Measurements from ENCODE around the gene ATOSA. TPM values are rescaled to one million over a fixed set of nuclear protein-coding genes. Genes with fewer than 3 reads are reported as not detected.

The ATOSA gene
- polyA plus RNA-seq, 3 donors = 37.7 to 53.6 (median 43.6) TPM

DNA sequence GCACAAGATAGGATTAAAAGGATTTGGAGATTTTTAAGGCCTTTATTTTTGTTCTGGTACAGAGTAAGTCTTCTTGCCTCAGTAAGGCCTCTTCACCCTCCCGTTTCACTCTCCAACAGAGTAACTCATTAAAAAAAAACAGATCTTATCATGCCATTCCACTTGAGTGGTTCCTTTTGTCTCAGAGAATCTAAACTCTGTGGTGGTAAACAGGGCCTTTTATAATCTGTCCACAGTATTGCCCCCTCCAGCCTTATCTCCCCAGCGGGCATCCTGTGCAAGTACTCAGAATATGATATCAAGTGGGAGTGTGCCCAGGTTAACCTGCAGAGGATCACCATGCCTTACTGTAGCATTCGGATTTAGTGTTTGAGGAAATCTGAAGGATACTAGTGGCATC, 20.3 kb upstream of the ATOSA start:
- DNase-seq (ENCODE audit: extremely low read depth in 1 of 11, low read depth in 9 of 11, low spot score in 4 of 11) = no peak

DNA sequence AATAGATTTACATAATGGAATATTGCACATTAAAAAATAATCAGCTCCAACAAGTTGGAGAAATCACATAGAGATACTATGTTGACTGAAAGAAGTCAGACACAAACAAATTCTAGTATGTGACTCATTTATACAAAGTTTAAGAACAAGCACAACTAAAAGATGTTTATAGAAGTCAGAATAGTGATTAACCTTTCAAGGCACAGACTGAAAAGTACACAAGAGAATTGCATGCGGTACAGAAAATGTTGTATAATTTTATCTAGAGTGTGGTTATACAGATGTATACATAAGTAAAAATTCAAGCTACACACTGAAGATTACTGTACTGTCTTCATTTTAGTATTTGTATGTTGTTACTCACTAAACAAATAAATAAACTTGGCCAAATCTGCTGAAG, 19.3 kb upstream of the ATOSA start:
- DNase-seq (ENCODE audit: extremely low read depth in 1 of 11, low read depth in 9 of 11, low spot score in 4 of 11) = no peak

DNA sequence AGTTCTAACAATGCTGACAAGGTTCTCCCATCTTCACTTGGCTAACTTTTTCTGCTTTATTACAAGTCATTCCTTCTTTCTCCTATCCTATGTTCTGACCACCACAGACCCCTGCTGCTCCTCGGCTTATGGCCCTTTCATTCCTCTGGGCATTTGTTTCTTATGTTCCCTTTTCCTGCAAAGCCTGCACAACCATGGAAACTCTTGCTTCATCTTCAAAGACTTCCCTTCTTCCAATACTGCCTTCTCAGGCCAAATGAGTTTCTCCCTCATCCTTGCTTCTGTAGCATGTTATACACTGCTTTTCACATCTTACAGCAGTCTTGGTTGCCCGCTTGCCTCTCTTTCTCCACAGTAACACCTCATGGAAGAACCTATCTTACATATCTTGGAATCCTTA, 17.9 kb upstream of the ATOSA start:
- DNase-seq (ENCODE audit: extremely low read depth in 1 of 11, low read depth in 9 of 11, low spot score in 4 of 11) = no peak

DNA sequence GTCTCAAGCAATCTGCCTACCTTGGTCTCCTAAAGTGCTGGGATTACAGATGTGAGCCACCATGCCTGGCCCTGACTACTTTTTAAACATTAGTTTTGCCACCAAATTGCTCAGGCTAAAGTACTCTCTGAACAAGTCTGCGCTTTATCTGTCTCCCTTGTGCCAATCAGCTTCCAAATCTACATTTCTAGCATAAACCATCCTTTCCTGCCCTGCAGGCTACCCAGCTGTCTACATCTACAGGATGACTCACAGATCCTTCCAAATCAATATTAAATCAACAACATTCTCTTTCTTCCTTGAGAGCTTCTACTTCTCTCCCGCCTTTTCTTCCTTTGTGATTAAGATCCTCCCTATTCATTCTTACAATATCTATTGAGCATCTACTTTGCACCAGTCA, 16.0 kb upstream of the ATOSA start:
- no peak for DNase-seq (ENCODE audit: extremely low read depth in 1 of 11, low read depth in 9 of 11, low spot score in 4 of 11)

DNA sequence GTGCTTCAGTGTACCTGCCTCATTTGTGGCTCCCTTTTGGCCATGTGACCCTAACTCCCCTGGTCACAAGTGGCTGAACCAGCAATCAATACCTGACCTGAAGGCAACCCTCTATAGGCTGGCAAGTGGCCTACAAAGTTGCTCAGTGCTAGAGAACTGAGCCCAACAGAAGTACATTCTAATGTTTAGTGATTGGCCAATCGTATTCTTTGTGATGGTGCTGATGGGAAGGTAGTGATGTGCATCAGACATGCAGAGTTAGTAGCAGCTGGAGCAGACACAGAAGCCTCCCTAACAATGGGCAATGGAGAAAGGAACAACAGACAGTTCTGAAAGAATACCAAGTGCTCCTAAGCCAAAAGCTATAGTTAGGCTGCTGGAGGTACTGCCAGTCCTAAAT, 10.4 kb upstream of the ATOSA start:
- DNase-seq (ENCODE audit: extremely low read depth in 1 of 11, low read depth in 9 of 11, low spot score in 4 of 11) = no peak

DNA sequence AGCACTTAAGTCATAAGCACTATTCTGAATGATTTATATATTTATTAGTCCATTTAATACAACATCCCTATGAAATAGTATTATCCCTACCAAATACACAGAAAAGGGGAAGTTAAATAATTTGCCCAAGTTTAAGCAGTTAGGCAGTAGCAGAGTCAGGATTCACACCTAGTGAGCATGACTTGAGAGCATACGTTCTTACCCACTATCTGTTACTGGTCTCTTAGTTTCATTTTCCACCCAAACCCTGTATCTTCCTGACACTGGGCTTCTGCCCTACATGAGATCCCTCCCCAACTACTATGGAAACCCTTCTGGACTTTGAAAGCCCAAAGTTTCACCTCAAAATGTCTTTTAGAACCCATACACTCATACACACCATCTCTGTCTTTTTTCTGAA, 4.4 kb upstream of the ATOSA start:
- no peak for DNase-seq (ENCODE audit: extremely low read depth in 1 of 11, low read depth in 9 of 11, low spot score in 4 of 11)

DNA sequence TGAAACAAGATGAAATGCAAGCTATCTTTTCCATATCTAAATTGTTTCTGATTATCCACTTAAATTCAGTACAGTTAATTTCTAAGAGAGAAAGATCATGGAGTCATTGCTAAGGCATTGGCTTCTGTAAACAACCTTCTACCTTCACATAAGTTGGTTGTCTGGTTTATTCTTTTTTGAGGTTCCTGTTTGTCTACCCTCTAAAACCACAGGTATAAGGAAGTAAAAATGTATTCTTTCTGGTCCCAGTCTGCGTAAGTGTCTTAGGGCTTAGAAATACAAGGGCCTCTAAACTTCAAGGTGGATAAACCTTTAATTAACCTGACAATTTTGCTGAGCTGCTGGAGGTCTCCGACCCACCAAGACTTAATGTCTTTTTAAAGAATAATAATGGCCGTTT, 3.6 kb upstream of the ATOSA start:
- DNase-seq (ENCODE audit: extremely low read depth in 1 of 11, low read depth in 9 of 11, low spot score in 4 of 11) = no peak

DNA sequence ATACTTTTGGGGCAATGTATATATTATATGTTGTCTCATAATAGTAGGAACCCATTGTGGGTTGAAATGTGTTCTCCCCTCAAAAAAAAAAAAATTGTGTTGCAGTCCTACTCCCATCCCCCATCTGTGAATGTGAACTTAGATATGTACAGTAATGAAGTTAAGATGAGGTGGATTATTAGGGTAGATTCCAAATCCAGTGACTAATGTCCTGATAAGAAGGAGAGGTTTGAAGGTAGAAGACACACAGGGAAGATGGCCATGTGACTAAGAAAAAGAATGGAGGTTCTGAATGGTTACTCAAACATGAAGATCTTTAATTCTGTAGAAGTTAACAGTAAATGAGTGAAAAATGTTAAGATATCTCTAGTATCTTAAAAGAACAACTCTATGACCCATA, 3.0 kb upstream of the ATOSA start:
- no peak for DNase-seq (ENCODE audit: extremely low read depth in 1 of 11, low read depth in 9 of 11, low spot score in 4 of 11)

DNA sequence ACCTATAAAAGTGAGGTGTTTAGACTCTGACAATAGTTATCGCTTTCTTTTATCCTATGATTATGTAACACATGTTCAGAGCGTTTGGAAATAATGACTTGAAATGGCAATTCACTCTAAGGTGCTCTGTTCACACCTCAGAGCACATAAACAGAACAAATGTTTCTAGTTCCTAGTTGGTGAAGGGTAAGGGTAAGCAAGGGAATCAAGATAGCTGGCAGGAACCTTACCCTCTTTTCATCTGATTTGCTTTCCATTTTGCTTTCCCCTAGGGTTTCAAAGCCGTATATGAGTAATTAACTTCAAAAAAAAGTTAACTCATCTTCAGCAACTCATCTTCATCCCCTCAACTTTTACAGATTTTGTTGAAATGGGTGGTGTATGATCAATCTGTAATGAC, 2.3 kb upstream of the ATOSA start:
- DNase-seq (ENCODE audit: extremely low read depth in 1 of 11, low read depth in 9 of 11, low spot score in 4 of 11) = no peak

DNA sequence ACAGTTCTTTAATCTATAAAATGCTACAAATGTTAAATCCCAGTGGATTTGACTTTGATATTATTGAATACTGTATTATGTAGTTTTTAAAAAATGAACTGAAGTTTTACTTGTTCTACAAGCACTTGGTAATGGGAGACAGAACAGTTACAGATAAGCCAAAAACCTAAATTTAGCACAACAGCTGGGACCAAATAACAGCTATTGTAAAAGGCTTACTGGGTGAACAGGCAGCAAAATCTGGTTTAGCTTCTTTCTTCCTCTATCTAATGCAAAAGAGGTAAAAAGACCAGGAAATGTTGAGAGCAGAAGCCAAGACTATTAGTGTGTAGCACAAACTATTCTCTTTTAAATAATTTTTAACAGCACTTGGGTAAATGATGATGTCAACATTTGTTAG, 1.6 kb upstream of the ATOSA start:
- DNase-seq (ENCODE audit: extremely low read depth in 1 of 11, low read depth in 9 of 11, low spot score in 4 of 11) = no peak

DNA sequence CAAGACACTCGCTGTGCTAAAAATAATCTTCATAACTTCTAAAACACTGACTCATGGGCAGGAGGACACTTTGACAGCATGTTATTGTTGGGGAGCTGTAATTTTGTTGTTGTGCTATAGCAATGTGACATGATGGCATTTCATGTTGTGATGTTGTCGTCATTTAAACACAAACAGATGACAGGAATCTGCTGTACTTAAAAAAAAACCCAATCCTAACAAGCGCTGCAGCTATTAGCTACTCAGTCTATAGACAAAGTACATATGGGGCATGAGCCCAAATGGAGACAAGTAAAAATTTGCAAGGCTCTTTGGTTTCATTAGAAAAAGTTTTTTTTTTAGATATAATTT, 828 bp upstream of the ATOSA start:
- peak in 5 of 11 donors; percentile 8 to 27 (median 18) for DNase-seq (ENCODE audit: extremely low read depth in 1 of 11, low read depth in 9 of 11, low spot score in 4 of 11)

DNA sequence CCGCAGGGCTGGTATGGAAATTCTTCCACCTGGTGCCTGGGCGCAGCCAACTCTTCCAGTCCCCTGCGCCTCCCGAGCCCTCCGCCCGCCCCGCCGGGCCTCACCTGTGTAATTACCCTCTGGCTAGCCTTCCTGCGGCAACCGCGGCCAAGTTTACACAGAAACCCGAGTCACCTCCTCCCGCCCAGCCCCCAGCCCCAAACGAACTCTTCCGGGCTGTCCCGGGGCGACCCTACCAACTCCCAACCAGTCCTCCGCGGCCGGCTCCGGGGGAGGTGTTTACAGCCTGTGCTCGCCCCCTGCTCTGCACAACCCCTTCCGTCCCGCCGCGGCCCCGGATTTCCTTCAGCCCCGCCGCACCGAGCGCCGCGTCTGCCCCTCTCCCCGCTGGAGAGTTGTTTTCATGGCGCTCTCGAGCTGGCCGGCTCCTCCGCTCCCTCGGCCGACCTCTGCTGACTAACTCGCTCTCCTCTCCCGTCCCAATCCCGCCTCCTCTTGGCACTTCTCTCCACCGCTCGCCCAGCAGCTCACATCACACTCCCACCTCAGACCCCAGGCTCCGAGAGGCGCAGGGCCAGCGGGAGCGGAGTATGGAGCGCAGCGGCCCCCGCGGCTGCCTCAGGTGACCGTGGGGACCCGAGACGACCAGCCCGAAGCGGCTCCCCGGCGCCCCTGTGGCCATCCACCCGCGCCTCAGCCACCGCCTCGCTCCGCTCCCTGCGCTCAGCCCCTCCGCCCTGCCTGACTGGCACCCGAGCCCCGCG, 538 bp downstream of the ATOSA start:
- peak in 10 of 11 donors; percentile 46 to 71 (median 54) for DNase-seq (ENCODE audit: extremely low read depth in 1 of 11, low read depth in 9 of 11, low spot score in 4 of 11)

DNA sequence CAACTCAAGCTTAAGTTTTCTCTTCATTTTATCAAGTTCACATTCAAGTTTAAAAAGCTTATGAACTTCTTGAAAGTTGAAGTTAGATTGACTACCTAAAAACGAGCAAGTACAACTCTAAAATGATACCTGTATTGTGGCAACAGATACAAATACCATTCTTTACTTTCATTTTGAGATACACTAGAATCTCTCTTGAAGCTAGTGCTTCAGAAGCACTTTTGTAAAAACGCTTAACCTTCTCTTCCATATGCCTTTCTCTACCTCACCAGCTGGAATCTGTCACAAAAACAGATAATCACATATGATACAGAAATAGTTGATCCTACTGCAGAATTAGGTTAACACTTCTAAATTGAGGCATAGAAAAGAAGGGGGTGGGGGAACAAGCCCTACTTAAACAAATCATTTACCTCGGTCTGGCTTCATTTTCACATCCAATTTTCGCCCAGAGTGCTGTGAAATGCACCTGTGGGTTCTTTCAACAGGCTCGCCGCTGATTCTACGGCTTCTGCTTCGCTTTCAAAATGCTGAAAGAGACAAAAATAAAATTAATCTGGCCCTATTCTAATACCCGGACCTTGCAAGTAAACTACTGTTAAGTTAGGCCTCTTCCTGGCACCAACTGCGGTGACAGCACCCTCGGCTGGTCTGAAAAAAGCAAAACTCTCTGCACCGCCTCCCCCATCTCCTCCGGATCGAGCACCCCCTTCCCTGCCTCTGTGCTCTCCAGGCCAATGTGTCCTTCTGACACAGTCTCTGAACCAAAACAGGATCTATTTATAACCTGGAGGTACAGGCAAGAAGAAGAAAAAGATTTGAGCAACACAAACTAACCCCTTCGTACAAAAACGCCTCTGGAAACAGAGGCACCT, 1.4 kb downstream of the ATOSA start:
- DNase-seq (ENCODE audit: extremely low read depth in 1 of 11, low read depth in 9 of 11, low spot score in 4 of 11) = peak in 8 of 11 donors; percentile 36 to 54 (median 48)

DNA sequence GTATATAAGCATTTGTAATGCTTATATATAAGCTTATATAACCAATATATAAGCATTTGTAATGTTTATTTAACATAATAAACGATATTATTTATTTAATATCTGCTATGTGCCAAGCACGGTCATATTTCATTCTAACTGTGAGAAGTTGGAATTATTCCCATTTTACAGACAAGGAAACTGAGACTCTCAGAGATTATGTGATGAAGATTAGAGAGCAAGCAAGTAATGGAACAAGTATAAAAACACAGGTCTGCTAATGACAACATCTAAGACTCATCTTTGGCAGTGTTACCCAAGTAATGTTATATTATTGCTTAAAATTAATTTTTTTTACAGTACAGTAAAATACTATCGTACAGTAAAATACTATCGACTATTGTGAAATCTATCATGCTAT, 4.4 kb downstream of the ATOSA start:
- DNase-seq (ENCODE audit: extremely low read depth in 1 of 11, low read depth in 9 of 11, low spot score in 4 of 11) = no peak

DNA sequence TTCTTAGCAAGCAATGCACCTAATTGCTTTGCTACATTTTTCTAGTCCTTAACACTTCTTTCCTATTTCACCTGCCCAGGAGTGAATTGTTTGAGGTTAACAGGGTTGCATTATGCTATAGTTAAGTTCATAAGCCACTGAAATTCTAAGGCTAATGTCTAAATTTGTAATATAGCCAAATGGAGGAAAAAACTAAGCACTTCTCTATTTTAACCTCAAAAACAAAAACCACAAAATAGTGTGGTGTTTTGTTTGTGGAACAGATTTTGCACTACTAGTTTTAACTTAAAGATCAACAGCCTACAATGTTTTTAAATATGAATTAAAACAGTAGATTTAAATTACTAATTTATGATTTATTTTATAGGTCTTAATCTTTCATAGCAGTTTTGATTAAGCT, 5.5 kb downstream of the ATOSA start:
- no peak for DNase-seq (ENCODE audit: extremely low read depth in 1 of 11, low read depth in 9 of 11, low spot score in 4 of 11)

DNA sequence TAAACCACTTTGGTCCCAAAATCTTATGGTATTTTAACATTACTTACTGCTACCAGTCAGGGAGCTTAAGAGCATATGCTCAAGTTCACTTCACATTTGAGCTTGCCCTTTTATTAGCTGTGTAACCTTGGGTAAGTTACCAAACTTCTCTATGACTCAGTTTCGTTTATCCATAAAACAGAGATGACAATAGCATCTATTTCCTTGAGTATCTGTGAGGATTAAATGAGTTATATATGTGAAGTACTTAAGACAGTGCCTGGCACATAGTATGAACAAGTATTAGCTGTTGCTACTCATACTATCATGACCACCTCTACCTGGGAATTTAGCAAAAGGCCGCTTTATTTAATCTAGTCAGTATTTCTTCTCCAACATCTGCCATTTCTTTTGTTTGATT, 5.9 kb downstream of the ATOSA start:
- no peak for DNase-seq (ENCODE audit: extremely low read depth in 1 of 11, low read depth in 9 of 11, low spot score in 4 of 11)

DNA sequence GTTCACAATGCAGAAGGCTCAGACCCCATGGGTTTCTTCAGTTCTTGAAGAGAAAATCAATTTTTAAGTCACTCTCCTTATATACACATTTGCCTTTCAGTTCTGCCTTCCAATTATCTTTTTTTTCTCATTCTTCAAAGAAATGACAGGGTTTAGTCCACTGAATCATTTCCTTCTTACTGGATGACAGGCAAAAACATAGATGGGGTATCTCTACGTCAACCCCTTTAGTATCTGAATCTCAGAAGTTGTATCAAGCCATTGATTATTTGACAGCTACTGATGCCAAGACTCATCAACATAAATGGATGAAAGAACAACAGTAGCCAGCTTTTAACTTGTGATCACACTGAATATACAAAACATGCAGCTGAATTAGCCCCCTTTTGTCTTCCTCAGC, 6.5 kb downstream of the ATOSA start:
- DNase-seq (ENCODE audit: extremely low read depth in 1 of 11, low read depth in 9 of 11, low spot score in 4 of 11) = no peak

DNA sequence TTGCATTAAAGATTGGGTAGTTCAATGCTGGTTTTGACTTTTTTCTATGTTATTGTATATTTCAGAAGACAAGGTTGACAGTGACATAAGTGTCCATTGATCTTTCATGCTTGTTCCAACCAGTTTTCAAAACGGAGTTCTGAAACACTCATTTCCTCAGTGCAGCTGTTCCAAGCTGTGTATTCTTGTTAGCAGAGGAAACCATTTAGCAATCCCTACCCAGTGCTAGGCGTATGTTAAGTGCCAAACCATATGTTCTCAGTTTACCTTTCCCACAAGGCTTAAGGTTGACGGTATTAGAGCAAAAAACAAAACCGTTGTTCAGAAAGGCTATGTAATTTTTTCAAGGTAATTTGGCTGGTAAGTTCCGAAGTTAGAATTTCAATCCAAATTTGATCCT, 9.1 kb downstream of the ATOSA start:
- DNase-seq (ENCODE audit: extremely low read depth in 1 of 11, low read depth in 9 of 11, low spot score in 4 of 11) = no peak

DNA sequence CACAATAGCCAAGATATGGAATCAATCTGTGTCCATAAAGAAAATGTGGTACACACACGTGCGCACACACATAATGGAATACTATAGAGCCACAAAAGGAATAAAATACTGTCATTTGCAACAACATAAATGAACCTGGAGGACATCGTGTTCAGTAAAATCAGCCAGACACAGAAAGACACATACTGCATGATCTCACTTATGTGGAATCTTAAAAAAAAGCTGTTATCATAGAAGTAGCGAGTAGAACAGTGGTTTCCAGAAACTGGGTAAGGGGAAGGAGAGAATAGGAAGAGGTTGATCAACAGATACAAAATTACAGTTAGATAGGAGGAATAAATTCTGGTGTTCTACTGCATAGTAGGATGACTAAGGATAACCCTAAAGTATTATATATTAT, 11.1 kb downstream of the ATOSA start:
- DNase-seq (ENCODE audit: extremely low read depth in 1 of 11, low read depth in 9 of 11, low spot score in 4 of 11) = no peak

DNA sequence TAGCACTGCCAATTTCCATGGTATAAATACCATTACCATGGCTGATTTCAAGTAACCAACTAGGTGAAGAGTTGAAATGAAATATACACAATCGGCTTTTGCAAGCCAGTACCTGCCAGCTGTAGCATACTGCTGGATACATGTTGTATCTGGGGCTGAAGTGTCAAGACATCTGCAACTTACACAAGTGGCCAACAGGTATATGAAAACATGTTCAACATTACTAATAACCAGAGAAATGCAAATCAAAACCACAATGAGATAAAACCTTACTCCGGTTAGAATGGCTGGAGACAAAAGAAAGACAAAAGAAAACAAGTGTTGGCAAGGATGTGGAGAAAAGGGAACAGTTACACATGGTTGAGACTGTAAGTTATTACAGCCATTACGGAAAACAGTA, 11.6 kb downstream of the ATOSA start:
- DNase-seq (ENCODE audit: extremely low read depth in 1 of 11, low read depth in 9 of 11, low spot score in 4 of 11) = no peak
